A549 (cell line): ENCODE results near the gene PCDHA5. TPM values are rescaled to one million over a fixed set of nuclear protein-coding genes. Genes with fewer than 3 reads are reported as not detected.
A peak's percentile ranks its signal among the peaks of the same experiment; 100 is the strongest.
"Not testable (repeated sequence)": the region's sequence is repeated elsewhere in the genome, so short reads cannot be mapped to it uniquely, and the experiment has no call there.

ENCODE experiments used
- ATAC-seq, 2 experiments: fragments of 200-7000 bp in 1 of 2; fragments of >200 bp in 1 of 2; cut with Nextera tagmentation in 1 of 2; cut with Tn5 transposase in 1 of 2; 3 replicates each; pipeline versions ENCODE4 v1.8.0 to v1.9.1; 2018 to 2020; ENCODE audit warnings: mild to moderate bottlenecking in 1 of 2, moderate library complexity in 1 of 2
- CTCF ChIA-PET: fragments of 300-600 bp; sonication (Branson Sonifier 250); formaldehyde crosslinking; extraction: SDS; loops from one replicate; lab custom pipeline; 2021; ENCODE audit warnings: antibody characterized with exemption, inconsistent platforms; lab: Yijun Ruan, JAX
- POLR2A ChIA-PET: fragments of 350-600 bp; formaldehyde crosslinking; extraction: SDS; loops from one replicate; lab custom pipeline; 2021; ENCODE audit warnings: antibody characterized with exemption, inconsistent platforms; lab: Yijun Ruan, JAX
- DNase-seq, 2 experiments: peaks; one replicate each; pipeline versions ENCODE4 v3.0.0 to v3.0.0-alpha.2; 2011 to 2016; ENCODE audit warnings: low read depth in 1 of 2, low spot score in 1 of 2
- FAIRE-seq: peaks from 2 replicates; lab custom pipeline; 2011; peaks lifted over from hg19 to GRCh38; lab: Jason Lieb, UNC
- H3K27ac ChIP-seq, 2 experiments: fragments of >200 bp; sonication (Bioruptor Twin); formaldehyde crosslinking; 3 replicates each; pipeline ENCODE4 v1.5.1; 2016 to 2017
- H3K4me1 ChIP-seq: fragments of >200 bp; sonication (Bioruptor Twin); formaldehyde crosslinking; 3 replicates; pipeline ENCODE4 v1.6.1; 2016
- H3K4me2 ChIP-seq: fragments of >200 bp; sonication (Bioruptor Twin); formaldehyde crosslinking; 3 replicates; pipeline ENCODE4 v1.6.1; 2016
- H3K4me3 ChIP-seq: fragments of >200 bp; sonication (Bioruptor Twin); formaldehyde crosslinking; 3 replicates; pipeline ENCODE4 v1.5.1; 2016
- H3K9me3 ChIP-seq: fragments of >200 bp; sonication (Bioruptor Twin); formaldehyde crosslinking; 3 replicates; pipeline ENCODE4 v1.6.1; 2016
- CHD2 ChIP-seq: fragments of 150-350 bp; IDR thresholded peaks from 2 replicates; pipeline ENCODE4 v1.6.1; 2014; ENCODE audit warnings: low read length; ENCODE audit not compliant: partially characterized antibody
- CTCF ChIP-seq: fragments of >200 bp; sonication (Bioruptor Twin); formaldehyde crosslinking; IDR thresholded peaks from 3 replicates; pipeline ENCODE4 v1.5.1; 2016
- ELK1 ChIP-seq: fragments of 150-350 bp; IDR thresholded peaks from 2 replicates; pipeline ENCODE4 v1.6.1; 2014; ENCODE audit warnings: low read depth, mild to moderate bottlenecking, low read length
- JUNB ChIP-seq: fragments of >200 bp; sonication (Bioruptor Twin); formaldehyde crosslinking; IDR thresholded peaks from 2 replicates; pipeline ENCODE4 v1.6.1; 2016
- MAX ChIP-seq: IDR thresholded peaks from 2 replicates; pipeline ENCODE4 v1.6.1; 2012
- NPAS2 ChIP-seq: fragments of 250-450 bp; sonication (Bioruptor Pico); IDR thresholded peaks from 2 replicates; pipeline ENCODE4 v1.8.0; 2022; ENCODE audit warnings: mild to moderate bottlenecking, moderate library complexity, borderline replicate concordance
- RAD21 ChIP-seq, 2 experiments: fragments of >200 bp in 1 of 2; sonication (Bioruptor Twin) in 1 of 2; formaldehyde crosslinking in 1 of 2; IDR thresholded peaks in 1 of 2; conservative IDR thresholded peaks in 1 of 2; 2 replicates in 1 of 2; 3 replicates in 1 of 2; pipeline ENCODE4 v1.6.1; 2012 to 2018; ENCODE audit warnings: inconsistent platforms in 1 of 2
- TFCP2L1 ChIP-seq: fragments of 250-450 bp; sonication (Bioruptor Pico); IDR thresholded peaks from 2 replicates; pipeline ENCODE4 v1.5.0; 2021; ENCODE audit warnings: mild to moderate bottlenecking
- WGBS: methylation state at CpG from one replicate; pipeline ENCODE4 v1.1.6; 2017; ENCODE audit errors: missing lambda C conversion rate; 5-methylcytosine and 5-hydroxymethylcytosine counted together
- polyA plus RNA-seq, 4 experiments: library from polyadenylated mRNA; depleted of rRNA in 3 of 4; stranded (reverse); fragments of >200 nt; fragmentation: RNase III in 1 of 4; extraction: RNeasy Plus Mini Kit Qiagen cat#74134 plus additional on column Dnase treatment in 1 of 4; gene quantifications; 2 replicates in 3 of 4; 3 replicates in 1 of 4; pipeline ENCODE4 v1.2.3, GENCODE V29; 2011 to 2017

Gene PCDHA5
- polyA plus RNA-seq, 2 of the 4 experiments (the other 2 are of a cell fraction): 0.32 to 0.84 TPM

- TF ChIP-seq ELK1: no peak
- no peak for TF ChIP-seq TFCP2L1 (CRISPR knock-in tag)
- no peak for TF ChIP-seq NPAS2
- TF ChIP-seq MAX: no peak
Measured at GRCh38 chr5:140827704-140828361, 6.4 kb downstream of the PCDHA5 start, which contains the start of gene PCDHA6 (continued).

GRCh38 chr5:140828362-140828737 lies 6.9 kb downstream of the PCDHA5 start:
- Histone ChIP-seq H3K27ac (no peak overlapping the region), H3K9me3 (no peaks in the 10 kb centered on the region), H3K4me2 (no peak overlapping the region), H3K4me1 (no peaks in the 10 kb centered on the region), H3K4me3 (no peak overlapping the region)
- 74% methylated on average over 18 of the region's 18 CpGs for WGBS
- TF ChIP-seq CHD2: no peak
- FAIRE-seq (no peak), DNase-seq (no peak), ATAC-seq (no peak)
- ChIA-PET POLR2A (no interaction called here), CTCF (interaction anchor here (0.6 to 0.9 kb wide), 2 partner anchors 385 to 395 kb away, joined by 3 read pairs; partner anchors contain the start of genes PCDHB13 and PCDHB14)

- POLR2A ChIA-PET, FAIRE-seq, H3K27ac ChIP-seq, CTCF ChIA-PET, DNase-seq, H3K4me1 ChIP-seq, ATAC-seq, H3K9me3 ChIP-seq, H3K4me3 ChIP-seq, H3K4me2 ChIP-seq: not testable (repeated sequence)
- 88% methylated on average over 91 of the region's 106 CpGs for WGBS
Measured at GRCh38 chr5:140829511-140830501, 8.4 kb downstream of the PCDHA5 start.

- no peak for ATAC-seq
- TF ChIP-seq JUNB: no peak
- TF ChIP-seq CTCF: peak; percentile 23; the same call in 2 of the 3 replicates
- peak; percentile 23 to 43; a peak in 3 of 5 replicates for TF ChIP-seq RAD21 (conservative IDR thresholded peaks at IDR 0.05 in 1 of 2, IDR thresholded peaks at IDR 0.05 in 1 of 2)
- FAIRE-seq: no peak
- no peak within 1 kb of the TSS for H3K4me2 ChIP-seq
- peak in 1 of 2 experiments; percentile 33 for DNase-seq
- H3K4me1 ChIP-seq: no peaks in the 10 kb centered on the region
- POLR2A ChIA-PET: no interaction called here
- no peak within 1 kb of the TSS for H3K27ac ChIP-seq
- H3K9me3 ChIP-seq: peaks cover 5% of the 10 kb centered on the region; the same call in 1 of the 3 replicates
- 12% methylated on average over 8 of the region's 8 CpGs for WGBS
- no peak within 1 kb of the TSS for H3K4me3 ChIP-seq
- CTCF ChIA-PET: interaction anchor here (1.7 to 2.2 kb wide), 2 partner anchors 13 to 207 kb away, joined by 5 to 7 read pairs; partner anchors contain the start of gene PCDHA5
Measured at GRCh38 chr5:140833993-140834392, 12.6 kb downstream of the PCDHA5 start, which contains the start of gene PCDHA7. PCDHA7 (plus strand) TSS chr5:140834269; CDS start chr5:140834384, 115 bp downstream.

GRCh38 chr5:140834439-140835008 lies 13.1 kb downstream of the PCDHA5 start:
- DNase-seq, H3K4me2 ChIP-seq, H3K4me3 ChIP-seq, POLR2A ChIA-PET, H3K27ac ChIP-seq, H3K9me3 ChIP-seq, H3K4me1 ChIP-seq: not testable (repeated sequence)
- FAIRE-seq: peak; percentile 51
- WGBS: 76% methylated on average over 27 of the region's 38 CpGs
- peak in 1 of 2 experiments; percentile 47; a peak in 2 of 6 replicates for ATAC-seq
- CTCF ChIA-PET: interaction anchor here (1.7 to 2.2 kb wide), 2 partner anchors 13 to 206 kb away, joined by 5 to 7 read pairs; partner anchors contain the start of gene PCDHA5
